ENCODE data around the gene NACC2. TPM values are rescaled to one million over a fixed set of nuclear protein-coding genes. Genes with fewer than 3 reads are reported as not detected.

Gene NACC2
- total and polyA plus RNA-seq, 9 of the 15 experiments (the other 6 are each of a cell fraction or from before 2014, with no cell fraction given) = 0.70 to 25.1 (median 5.6) TPM

DNA sequence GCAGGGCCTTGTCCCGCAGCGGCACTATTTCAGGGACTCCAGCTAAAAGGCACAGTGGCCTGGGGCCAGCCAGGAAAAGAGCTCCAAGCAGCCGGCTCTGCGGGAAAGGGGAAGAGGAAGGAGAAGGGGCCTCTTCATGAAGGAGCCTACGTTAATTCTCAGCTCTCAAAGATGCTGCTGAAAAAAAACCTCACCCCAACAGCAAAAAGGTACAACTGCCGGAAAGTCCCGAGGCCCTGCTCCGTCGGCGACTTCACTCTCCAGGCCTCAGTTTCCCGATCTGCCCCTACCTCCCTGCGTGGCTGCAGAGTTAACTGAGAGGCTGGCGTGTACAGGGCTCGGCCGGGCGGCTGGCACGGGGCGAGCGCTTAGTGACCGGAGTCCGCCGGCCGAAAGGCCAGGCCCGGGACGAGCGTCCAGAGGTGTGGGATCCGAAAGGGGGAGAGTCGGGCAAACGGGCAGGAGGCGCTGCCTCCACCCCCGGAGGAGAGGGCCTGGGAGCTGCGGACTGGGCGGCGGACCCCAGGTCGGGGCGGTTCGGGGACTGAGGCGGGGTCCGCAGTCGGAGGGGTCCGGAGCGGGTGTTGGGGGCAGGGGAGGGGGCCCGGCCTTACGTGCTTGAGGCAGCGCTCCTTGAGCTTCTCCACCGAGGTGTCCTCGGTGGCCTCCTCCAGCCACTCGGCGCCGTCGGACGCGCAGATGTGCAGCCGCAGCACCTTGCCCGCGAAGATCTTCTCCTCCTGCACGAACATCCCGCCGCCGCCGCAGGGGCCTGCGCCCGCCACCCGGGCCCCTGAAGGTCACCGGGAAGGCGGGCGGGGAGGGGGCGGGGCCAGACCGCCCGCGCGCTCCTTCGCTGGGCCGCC, 134.4 kb downstream of the NACC2 start (continued):
- TF ChIP-seq, protein P1, sequence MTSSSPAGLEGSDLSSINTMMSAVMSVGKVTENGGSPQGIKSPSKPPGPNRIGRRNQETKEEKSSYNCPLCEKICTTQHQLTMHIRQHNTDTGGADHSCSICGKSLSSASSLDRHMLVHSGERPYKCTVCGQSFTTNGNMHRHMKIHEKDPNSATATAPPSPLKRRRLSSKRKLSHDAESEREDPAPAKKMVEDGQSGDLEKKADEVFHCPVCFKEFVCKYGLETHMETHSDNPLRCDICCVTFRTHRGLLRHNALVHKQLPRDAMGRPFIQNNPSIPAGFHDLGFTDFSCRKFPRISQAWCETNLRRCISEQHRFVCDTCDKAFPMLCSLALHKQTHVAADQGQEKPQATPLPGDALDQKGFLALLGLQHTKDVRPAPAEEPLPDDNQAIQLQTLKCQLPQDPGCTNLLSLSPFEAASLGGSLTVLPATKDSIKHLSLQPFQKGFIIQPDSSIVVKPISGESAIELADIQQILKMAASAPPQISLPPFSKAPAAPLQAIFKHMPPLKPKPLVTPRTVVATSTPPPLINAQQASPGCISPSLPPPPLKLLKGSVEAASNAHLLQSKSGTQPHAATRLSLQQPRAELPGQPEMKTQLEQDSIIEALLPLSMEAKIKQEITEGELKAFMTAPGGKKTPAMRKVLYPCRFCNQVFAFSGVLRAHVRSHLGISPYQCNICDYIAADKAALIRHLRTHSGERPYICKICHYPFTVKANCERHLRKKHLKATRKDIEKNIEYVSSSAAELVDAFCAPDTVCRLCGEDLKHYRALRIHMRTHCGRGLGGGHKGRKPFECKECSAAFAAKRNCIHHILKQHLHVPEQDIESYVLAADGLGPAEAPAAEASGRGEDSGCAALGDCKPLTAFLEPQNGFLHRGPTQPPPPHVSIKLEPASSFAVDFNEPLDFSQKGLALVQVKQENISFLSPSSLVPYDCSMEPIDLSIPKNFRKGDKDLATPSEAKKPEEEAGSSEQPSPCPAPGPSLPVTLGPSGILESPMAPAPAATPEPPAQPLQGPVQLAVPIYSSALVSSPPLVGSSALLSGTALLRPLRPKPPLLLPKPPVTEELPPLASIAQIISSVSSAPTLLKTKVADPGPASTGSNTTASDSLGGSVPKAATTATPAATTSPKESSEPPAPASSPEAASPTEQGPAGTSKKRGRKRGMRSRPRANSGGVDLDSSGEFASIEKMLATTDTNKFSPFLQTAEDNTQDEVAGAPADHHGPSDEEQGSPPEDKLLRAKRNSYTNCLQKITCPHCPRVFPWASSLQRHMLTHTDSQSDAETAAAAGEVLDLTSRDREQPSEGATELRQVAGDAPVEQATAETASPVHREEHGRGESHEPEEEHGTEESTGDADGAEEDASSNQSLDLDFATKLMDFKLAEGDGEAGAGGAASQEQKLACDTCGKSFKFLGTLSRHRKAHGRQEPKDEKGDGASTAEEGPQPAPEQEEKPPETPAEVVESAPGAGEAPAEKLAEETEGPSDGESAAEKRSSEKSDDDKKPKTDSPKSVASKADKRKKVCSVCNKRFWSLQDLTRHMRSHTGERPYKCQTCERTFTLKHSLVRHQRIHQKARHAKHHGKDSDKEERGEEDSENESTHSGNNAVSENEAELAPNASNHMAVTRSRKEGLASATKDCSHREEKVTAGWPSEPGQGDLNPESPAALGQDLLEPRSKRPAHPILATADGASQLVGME (CRISPR knock-in tag; IDR thresholded peaks at IDR 0.05) = no peak
- no peak; a peak in 1 of 4 replicates for TF ChIP-seq TEAD1 (CRISPR knock-in tag; IDR thresholded peaks at IDR 0.05)
- TF ChIP-seq FOXM1 (IDR thresholded peaks at IDR 0.05; ENCODE audit: low read depth) = no peak
- peak; percentile 23; the same call in 1 of the 2 replicates for TF ChIP-seq FOXM1 (CRISPR knock-in tag; IDR thresholded peaks at IDR 0.05; ENCODE audit: low read depth)
- TF ChIP-seq KLF1 (tag; IDR thresholded peaks at IDR 0.05) = no peak
- no peak for TF ChIP-seq GTF2F1 (IDR thresholded peaks at IDR 0.05; ENCODE audit: low read depth, low read length)
- TF ChIP-seq HDAC1 (IDR thresholded peaks at IDR 0.05) = 0 out of 4 replicates have a peak, but pooled peaks of 1 of the 2 experiments have one; percentile 48
- no peak for TF ChIP-seq GABPA (tag; conservative IDR thresholded peaks at IDR 0.05; ENCODE audit: low read depth)
- peak; percentile 66; the same call in 1 of the 2 replicates for TF ChIP-seq PHF8 (IDR thresholded peaks at IDR 0.05; ENCODE audit: borderline replicate concordance, low read length)
- TF ChIP-seq CREB1 (IDR thresholded peaks at IDR 0.05) = no peak
- TF ChIP-seq CREB1 (CRISPR knock-in tag; IDR thresholded peaks at IDR 0.05) = no peak
- TF ChIP-seq POLR2A (conservative IDR thresholded peaks at IDR 0.05) = peak; percentile 61; the same call in 1 of the 2 replicates
- TF ChIP-seq ZNF589 (CRISPR knock-in tag; IDR thresholded peaks at IDR 0.05; ENCODE audit: low read depth) = no peak
- TF ChIP-seq, protein P2, sequence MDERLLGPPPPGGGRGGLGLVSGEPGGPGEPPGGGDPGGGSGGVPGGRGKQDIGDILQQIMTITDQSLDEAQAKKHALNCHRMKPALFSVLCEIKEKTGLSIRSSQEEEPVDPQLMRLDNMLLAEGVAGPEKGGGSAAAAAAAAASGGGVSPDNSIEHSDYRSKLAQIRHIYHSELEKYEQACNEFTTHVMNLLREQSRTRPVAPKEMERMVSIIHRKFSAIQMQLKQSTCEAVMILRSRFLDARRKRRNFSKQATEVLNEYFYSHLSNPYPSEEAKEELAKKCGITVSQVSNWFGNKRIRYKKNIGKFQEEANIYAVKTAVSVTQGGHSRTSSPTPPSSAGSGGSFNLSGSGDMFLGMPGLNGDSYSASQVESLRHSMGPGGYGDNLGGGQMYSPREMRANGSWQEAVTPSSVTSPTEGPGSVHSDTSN (CRISPR knock-in tag; IDR thresholded peaks at IDR 0.05; ENCODE audit: low read depth) = no peak
- TF ChIP-seq, protein P2 (tag; conservative IDR thresholded peaks at IDR 0.05; ENCODE audit: low read depth) = no peak
- TF ChIP-seq, protein P3, sequence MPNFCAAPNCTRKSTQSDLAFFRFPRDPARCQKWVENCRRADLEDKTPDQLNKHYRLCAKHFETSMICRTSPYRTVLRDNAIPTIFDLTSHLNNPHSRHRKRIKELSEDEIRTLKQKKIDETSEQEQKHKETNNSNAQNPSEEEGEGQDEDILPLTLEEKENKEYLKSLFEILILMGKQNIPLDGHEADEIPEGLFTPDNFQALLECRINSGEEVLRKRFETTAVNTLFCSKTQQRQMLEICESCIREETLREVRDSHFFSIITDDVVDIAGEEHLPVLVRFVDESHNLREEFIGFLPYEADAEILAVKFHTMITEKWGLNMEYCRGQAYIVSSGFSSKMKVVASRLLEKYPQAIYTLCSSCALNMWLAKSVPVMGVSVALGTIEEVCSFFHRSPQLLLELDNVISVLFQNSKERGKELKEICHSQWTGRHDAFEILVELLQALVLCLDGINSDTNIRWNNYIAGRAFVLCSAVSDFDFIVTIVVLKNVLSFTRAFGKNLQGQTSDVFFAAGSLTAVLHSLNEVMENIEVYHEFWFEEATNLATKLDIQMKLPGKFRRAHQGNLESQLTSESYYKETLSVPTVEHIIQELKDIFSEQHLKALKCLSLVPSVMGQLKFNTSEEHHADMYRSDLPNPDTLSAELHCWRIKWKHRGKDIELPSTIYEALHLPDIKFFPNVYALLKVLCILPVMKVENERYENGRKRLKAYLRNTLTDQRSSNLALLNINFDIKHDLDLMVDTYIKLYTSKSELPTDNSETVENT (CRISPR knock-in tag; IDR thresholded peaks at IDR 0.05) = 0 out of 2 replicates have a peak, but pooled peaks have one; percentile 33
- TF ChIP-seq ZNF324 (CRISPR knock-in tag; IDR thresholded peaks at IDR 0.05) = no peak

Measured in K562 (cell line).